ENCODE measurements around the gene MBOAT1.

DNA sequence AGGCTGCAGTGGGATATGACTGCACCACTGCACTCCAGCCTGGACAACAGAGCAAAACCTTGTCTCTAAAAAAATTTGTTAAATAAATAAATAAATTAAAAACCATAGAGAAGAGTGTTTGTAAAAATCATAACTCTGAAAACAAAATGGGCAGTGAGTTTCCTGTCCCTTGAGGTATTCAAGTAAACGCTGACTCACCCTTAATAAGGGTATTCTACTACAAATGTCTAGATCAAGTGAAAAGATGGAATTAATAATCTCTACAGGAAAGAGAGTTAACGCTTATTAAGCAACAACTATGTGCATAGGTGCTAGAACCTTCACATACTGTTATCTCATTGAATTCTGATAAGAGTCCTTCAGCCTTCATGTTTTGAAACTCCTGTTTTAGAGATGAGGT, 19.9 kb upstream of the MBOAT1 start:
- TF ChIP-seq, protein P1, sequence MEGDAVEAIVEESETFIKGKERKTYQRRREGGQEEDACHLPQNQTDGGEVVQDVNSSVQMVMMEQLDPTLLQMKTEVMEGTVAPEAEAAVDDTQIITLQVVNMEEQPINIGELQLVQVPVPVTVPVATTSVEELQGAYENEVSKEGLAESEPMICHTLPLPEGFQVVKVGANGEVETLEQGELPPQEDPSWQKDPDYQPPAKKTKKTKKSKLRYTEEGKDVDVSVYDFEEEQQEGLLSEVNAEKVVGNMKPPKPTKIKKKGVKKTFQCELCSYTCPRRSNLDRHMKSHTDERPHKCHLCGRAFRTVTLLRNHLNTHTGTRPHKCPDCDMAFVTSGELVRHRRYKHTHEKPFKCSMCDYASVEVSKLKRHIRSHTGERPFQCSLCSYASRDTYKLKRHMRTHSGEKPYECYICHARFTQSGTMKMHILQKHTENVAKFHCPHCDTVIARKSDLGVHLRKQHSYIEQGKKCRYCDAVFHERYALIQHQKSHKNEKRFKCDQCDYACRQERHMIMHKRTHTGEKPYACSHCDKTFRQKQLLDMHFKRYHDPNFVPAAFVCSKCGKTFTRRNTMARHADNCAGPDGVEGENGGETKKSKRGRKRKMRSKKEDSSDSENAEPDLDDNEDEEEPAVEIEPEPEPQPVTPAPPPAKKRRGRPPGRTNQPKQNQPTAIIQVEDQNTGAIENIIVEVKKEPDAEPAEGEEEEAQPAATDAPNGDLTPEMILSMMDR (optimal IDR thresholded peaks at IDR 0.05 in 1 of 3, IDR thresholded peaks at IDR 0.05 in 1 of 3, conservative IDR thresholded peaks at IDR 0.05 in 1 of 3; ENCODE audit: extremely low read depth in 1 of 3, insufficient read depth in 2 of 3, low read length in 3 of 3): no peak
- no peak for TF ChIP-seq EZH2 (IDR thresholded peaks at IDR 0.05; ENCODE audit: low read length)
